ENCODE measurements around the gene HSDL2. TPM values are rescaled to one million over a fixed set of nuclear protein-coding genes. Genes with fewer than 3 reads are reported as not detected.
"Not testable (repeated sequence)": the region's sequence is repeated elsewhere in the genome, so short reads cannot be mapped to it uniquely, and the experiment has no call there.

HSDL2 gene
- total and polyA plus RNA-seq, 2 experiments from 2014 or later: 35.8 to 39.2 TPM

DNA sequence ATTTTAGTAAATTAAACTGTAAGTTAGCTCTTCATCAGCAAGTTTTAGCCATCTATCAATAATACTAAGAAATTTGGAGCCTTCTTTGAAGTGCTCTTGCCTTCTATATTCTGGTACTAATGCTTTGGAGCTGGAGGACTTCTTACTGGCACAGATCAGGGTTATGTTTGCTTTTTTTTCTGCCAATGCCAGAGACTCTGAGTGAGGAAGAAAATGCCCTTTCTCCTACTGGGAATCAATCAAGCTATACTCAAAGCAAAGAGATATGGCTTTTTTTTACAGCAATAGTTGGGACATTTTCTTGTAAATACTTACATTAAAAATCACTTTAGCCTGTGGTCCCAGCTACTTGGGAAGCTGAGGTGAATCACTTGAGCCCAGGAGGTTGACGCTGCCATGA is 4.3 kb downstream of the HSDL2 start:
- H2AFZ ChIP-seq: no peak overlapping the region
- no peaks in the 10 kb centered on the region for H3K9me3 ChIP-seq (ENCODE audit: low read depth)
- in situ Hi-C loops (cut with MboI): no loop called here
- 94 to 100% methylated on average over 1 of the region's 1 CpG for WGBS, 2 experiments (ENCODE audit: low coverage in 1 of 2, low lambda C conversion rate in 2 of 2, missing lambda C conversion rate in 2 of 2)
- peaks cover 2% of the 10 kb centered on the region; the same call in 1 of the 2 replicates for H3F3A ChIP-seq (ENCODE audit: insufficient read depth)
- H3K27me3 ChIP-seq (replicated peaks; ENCODE audit: insufficient read depth): no peaks in the 10 kb centered on the region
- no peaks in the 10 kb centered on the region; the same call in 1 of the 2 replicates for H4K20me1 ChIP-seq (ENCODE audit: insufficient read depth)
- H3K79me2 ChIP-seq (ENCODE audit: insufficient read depth): peaks cover 91% of the 10 kb centered on the region
- no peaks in the 10 kb centered on the region for H3K9me2 ChIP-seq (ENCODE audit: insufficient read depth)
- H3K9ac ChIP-seq: no peak overlapping the region
- no peak overlapping the region for H3K4me2 ChIP-seq (ENCODE audit: unreplicated experiment)
- H3K27ac ChIP-seq: no peak overlapping the region
- DNase-seq: no peak
- TF ChIP-seq EZH2 (IDR thresholded peaks at IDR 0.05; ENCODE audit: insufficient read depth, poor library complexity, severe bottlenecking) (no peak), EZH2phosphoT487 (IDR thresholded peaks at IDR 0.05; ENCODE audit: insufficient read depth, low read depth) (no peak)
- 0 out of 2 replicates have a peak, but pooled peaks cover 5% of the 10 kb centered on the region for H3K4me1 ChIP-seq (ENCODE audit: insufficient read depth)
- no peaks in the 10 kb centered on the region; the same call in 1 of the 2 replicates for H3K36me3 ChIP-seq (ENCODE audit: low read depth)
- H3K4me3 ChIP-seq: no peak overlapping the region

DNA sequence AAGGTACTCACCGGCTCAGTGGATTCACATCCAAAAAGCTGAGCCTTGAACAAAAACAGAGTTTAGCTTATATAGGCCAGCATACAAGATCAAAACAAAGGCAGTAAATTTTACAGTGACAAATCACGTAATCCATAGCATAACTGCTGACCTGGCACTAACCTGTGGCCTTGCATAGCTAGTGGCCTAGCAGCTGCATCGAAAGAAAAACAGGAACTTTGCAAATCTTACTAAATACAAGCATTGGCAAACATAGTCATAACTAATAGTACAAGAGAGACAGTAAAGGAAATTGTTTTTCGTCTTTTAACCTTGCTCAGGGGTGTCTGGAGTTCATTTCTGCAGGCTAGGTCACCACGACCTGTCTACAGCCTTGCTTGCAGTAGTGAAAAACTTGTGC is 4.8 kb downstream of the HSDL2 start:
- Histone ChIP-seq H4K20me1 (ENCODE audit: insufficient read depth) (no peaks in the 10 kb centered on the region; the same call in 1 of the 2 replicates), H3K27ac (no peak overlapping the region), H3K4me1 (ENCODE audit: insufficient read depth) (0 out of 2 replicates have a peak, but pooled peaks cover 5% of the 10 kb centered on the region), H3K9me3 (ENCODE audit: low read depth) (no peaks in the 10 kb centered on the region), H3K27me3 (replicated peaks; ENCODE audit: insufficient read depth) (no peaks in the 10 kb centered on the region), H3K79me2 (ENCODE audit: insufficient read depth) (peaks cover 96% of the 10 kb centered on the region), H3F3A (ENCODE audit: insufficient read depth) (no peaks in the 10 kb centered on the region), H3K9ac (no peak overlapping the region), H3K9me2 (ENCODE audit: insufficient read depth) (no peaks in the 10 kb centered on the region), H3K36me3 (ENCODE audit: low read depth) (no peaks in the 10 kb centered on the region; the same call in 1 of the 2 replicates), H3K4me2 (ENCODE audit: unreplicated experiment) (no peak overlapping the region), H3K4me3 (no peak overlapping the region), H2AFZ (no peak overlapping the region)
- in situ Hi-C loops (cut with MboI): no loop called here
- whole genome bisulfite sequencing, 2 experiments (ENCODE audit: low coverage in 1 of 2, low lambda C conversion rate in 2 of 2, missing lambda C conversion rate in 2 of 2): 92 to 97% methylated on average over 5 of the region's 5 CpGs
- TF ChIP-seq EZH2phosphoT487 (IDR thresholded peaks at IDR 0.05; ENCODE audit: insufficient read depth, low read depth) (no peak), EZH2 (IDR thresholded peaks at IDR 0.05; ENCODE audit: insufficient read depth, poor library complexity, severe bottlenecking) (no peak)
- no peak for DNase-seq

DNA sequence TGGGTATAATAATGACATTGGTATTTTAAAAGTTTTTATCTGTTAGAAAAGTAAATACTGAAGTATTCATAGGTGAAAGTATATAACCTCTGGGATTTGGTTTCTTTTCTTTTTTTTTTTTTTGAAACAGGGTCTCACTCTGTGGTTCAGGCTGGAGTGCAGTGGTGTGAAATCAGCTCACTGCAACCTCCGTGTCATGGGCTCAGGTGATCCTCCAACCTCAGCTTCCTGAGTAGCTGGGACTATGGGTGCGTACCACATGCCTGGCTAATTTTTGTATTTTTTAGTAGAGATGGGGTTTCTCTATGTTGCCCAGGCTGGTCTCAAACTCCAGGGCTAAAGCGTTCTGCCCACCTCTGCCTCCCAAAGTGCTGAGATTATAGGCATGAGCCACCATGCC is 7.2 kb downstream of the HSDL2 start:
- Histone ChIP-seq H3K27me3 (replicated peaks; ENCODE audit: insufficient read depth) (no peaks in the 10 kb centered on the region), H3K9me2 (ENCODE audit: insufficient read depth) (no peaks in the 10 kb centered on the region), H3K4me1 (ENCODE audit: insufficient read depth) (0 out of 2 replicates have a peak, but pooled peaks cover 4% of the 10 kb centered on the region), H2AFZ (no peak overlapping the region), H3K9me3 (ENCODE audit: low read depth) (no peaks in the 10 kb centered on the region), H3K36me3 (ENCODE audit: low read depth) (no peaks in the 10 kb centered on the region; the same call in 1 of the 2 replicates), H4K20me1 (ENCODE audit: insufficient read depth) (no peaks in the 10 kb centered on the region; the same call in 1 of the 2 replicates), H3K9ac (no peak overlapping the region), H3K4me3 (no peak overlapping the region), H3K27ac (no peak overlapping the region), H3K4me2 (ENCODE audit: unreplicated experiment) (no peak overlapping the region), H3F3A (ENCODE audit: insufficient read depth) (no peaks in the 10 kb centered on the region), H3K79me2 (ENCODE audit: insufficient read depth) (peaks cover 95% of the 10 kb centered on the region)
- TF ChIP-seq EZH2phosphoT487 (IDR thresholded peaks at IDR 0.05; ENCODE audit: insufficient read depth, low read depth): no peak
- no peak for TF ChIP-seq EZH2 (IDR thresholded peaks at IDR 0.05; ENCODE audit: insufficient read depth, poor library complexity, severe bottlenecking)
- 82 to 88% methylated on average over 3 of the region's 3 CpGs for WGBS, 2 experiments (ENCODE audit: low coverage in 1 of 2, low lambda C conversion rate in 2 of 2, missing lambda C conversion rate in 2 of 2)
- in situ Hi-C loops (cut with MboI): no loop called here
- DNase-seq: no peak

DNA sequence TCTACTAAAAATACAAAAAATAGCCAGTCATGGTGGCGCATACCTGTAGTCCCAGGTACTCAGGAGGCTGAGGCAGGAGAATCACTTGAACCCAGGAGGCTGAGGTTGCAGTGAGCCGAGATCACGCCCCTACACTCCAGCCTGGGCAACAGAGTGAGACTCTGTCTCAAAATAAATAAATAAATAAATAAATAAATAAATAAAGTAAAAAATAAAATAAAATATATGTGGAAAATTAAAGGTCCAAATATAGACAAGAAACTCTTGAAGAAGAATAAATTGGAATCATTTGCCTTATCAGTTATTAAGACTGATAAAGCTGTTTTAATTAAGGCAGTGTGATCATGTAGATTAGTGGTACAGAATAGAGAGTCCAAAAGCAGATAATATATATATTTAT is 10.0 kb downstream of the HSDL2 start:
- H3K9me3 ChIP-seq (ENCODE audit: low read depth); H3K9me2 ChIP-seq (ENCODE audit: insufficient read depth); H3K4me1 ChIP-seq (ENCODE audit: insufficient read depth); H3F3A ChIP-seq (ENCODE audit: insufficient read depth); H3K9ac ChIP-seq; H3K4me2 ChIP-seq (ENCODE audit: unreplicated experiment); H3K4me3 ChIP-seq; DNase-seq; in situ Hi-C loops (cut with MboI); H3K27me3 ChIP-seq (replicated peaks; ENCODE audit: insufficient read depth); H3K27ac ChIP-seq; H2AFZ ChIP-seq; H4K20me1 ChIP-seq (ENCODE audit: insufficient read depth); H3K36me3 ChIP-seq (ENCODE audit: low read depth): not testable (repeated sequence)
- WGBS, 2 experiments (ENCODE audit: low coverage in 1 of 2, low lambda C conversion rate in 2 of 2, missing lambda C conversion rate in 2 of 2): 98% methylated on average over 3 of the region's 3 CpGs
- H3K79me2 ChIP-seq (ENCODE audit: insufficient read depth): peaks cover 91% of the 10 kb centered on the region

DNA sequence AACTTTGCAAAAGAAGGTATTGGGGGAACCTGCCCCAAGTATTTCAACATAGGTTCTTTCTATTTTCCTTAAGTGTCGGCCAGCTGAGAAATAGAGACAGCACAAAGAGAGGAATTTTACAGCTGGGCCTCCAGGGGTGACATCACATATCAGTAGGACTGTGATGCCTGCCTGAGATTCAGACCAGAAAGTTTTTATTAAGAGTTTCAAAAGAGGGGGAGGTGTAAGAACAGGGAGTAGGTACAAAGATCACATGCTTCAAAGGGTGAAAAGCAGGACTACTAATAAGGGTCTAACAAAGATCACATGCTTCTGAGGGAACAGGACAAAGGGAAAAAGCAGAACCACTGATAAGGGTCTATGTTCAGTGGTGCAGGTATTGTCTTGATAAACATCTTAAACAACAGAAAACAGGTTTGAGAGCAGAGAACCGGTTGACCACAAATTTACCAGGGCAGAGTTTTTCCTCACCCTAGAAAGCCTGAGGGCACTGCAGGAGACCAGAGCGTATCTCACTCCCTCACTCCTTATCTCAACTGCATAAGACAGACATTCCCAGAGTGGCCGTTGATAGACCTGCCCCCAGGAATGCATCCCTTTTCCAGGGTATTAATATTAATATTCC is 12.1 kb downstream of the HSDL2 start:
- H4K20me1 ChIP-seq (ENCODE audit: insufficient read depth); H2AFZ ChIP-seq; H3K4me2 ChIP-seq (ENCODE audit: unreplicated experiment); H3K27ac ChIP-seq; in situ Hi-C loops (cut with MboI); H3K36me3 ChIP-seq (ENCODE audit: low read depth); H3K9ac ChIP-seq; H3K9me2 ChIP-seq (ENCODE audit: insufficient read depth); H3F3A ChIP-seq (ENCODE audit: insufficient read depth); H3K9me3 ChIP-seq (ENCODE audit: low read depth); H3K27me3 ChIP-seq (replicated peaks; ENCODE audit: insufficient read depth); H3K4me3 ChIP-seq; H3K4me1 ChIP-seq (ENCODE audit: insufficient read depth); DNase-seq: not testable (repeated sequence)
- H3K79me2 ChIP-seq (ENCODE audit: insufficient read depth): peaks cover 80% of the 10 kb centered on the region
- WGBS, 2 experiments (ENCODE audit: low coverage in 1 of 2, low lambda C conversion rate in 2 of 2, missing lambda C conversion rate in 2 of 2): 85 to 86% methylated on average over 4 of the region's 4 CpGs

DNA sequence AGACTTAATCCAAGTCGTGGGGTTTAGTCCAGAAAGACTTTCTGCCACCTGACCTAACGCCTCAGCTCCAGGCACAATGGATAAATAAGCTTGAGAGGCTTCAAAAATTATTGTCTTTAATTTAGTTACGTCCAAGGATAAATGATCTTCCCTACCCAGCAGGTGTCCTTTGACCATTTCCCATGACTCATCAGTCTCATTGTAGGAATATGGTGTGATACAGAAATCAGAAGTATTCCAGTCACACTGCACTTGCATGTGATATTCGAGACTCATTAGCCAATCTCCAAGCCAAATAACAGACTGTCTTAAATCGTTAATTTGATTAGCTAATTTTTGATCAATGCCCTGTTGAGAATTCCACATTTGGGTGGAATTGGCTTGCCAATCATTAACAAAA is 13.2 kb downstream of the HSDL2 start:
- H3K4me1 ChIP-seq (ENCODE audit: insufficient read depth); DNase-seq; H3F3A ChIP-seq (ENCODE audit: insufficient read depth); H4K20me1 ChIP-seq (ENCODE audit: insufficient read depth); H3K9me2 ChIP-seq (ENCODE audit: insufficient read depth); H3K9me3 ChIP-seq (ENCODE audit: low read depth); H3K4me2 ChIP-seq (ENCODE audit: unreplicated experiment); H3K27me3 ChIP-seq (replicated peaks; ENCODE audit: insufficient read depth); H3K27ac ChIP-seq; in situ Hi-C loops (cut with MboI); H3K9ac ChIP-seq; H3K36me3 ChIP-seq (ENCODE audit: low read depth); H2AFZ ChIP-seq; H3K4me3 ChIP-seq: not testable (repeated sequence)
- 87 to 92% methylated on average over 5 of the region's 5 CpGs for WGBS, 2 experiments (ENCODE audit: low coverage in 1 of 2, low lambda C conversion rate in 2 of 2, missing lambda C conversion rate in 2 of 2)
- peaks cover 69% of the 10 kb centered on the region for H3K79me2 ChIP-seq (ENCODE audit: insufficient read depth)

Data from GM23248 (cell line).